PFSK-1 (cell line): ENCODE data around the gene TMEM117.

ENCODE experiments used
- FOXP2 ChIP-seq: optimal IDR thresholded peaks from 2 replicates; pipeline ENCODE3; 2011; ENCODE audit warnings: borderline replicate concordance, control low read depth, inconsistent platforms; ENCODE audit not compliant: insufficient read depth; ENCODE audit errors: extremely low read length, extremely low read depth
- POLR2AphosphoS5 ChIP-seq: IDR thresholded peaks from 2 replicates; pipeline ENCODE4 v1.6.1; 2012; ENCODE audit warnings: low read depth, mild to moderate bottlenecking, control low read depth, low read length, moderate library complexity
- REST ChIP-seq, 2 experiments: IDR thresholded peaks; 2 replicates each; pipeline versions ENCODE4 v1.6.1 to v1.8.0; 2011 to 2012; ENCODE audit warnings: low read depth in 2 of 2, low read length in 2 of 2, control low read depth in 1 of 2, inconsistent platforms in 1 of 2, mild to moderate bottlenecking in 1 of 2, moderate library complexity in 1 of 2; ENCODE audit not compliant: insufficient read depth in 1 of 2
- SIN3A ChIP-seq: IDR thresholded peaks from 2 replicates; pipeline ENCODE4 v1.6.1; 2012; ENCODE audit warnings: mild to moderate bottlenecking, low read length, moderate library complexity, borderline replicate concordance; ENCODE audit not compliant: insufficient read depth
- TAF1 ChIP-seq: IDR thresholded peaks from 2 replicates; pipeline ENCODE4 v1.6.1; 2012; ENCODE audit warnings: low read length, control low read depth, borderline replicate concordance; ENCODE audit not compliant: insufficient read depth

Gene TMEM117

GRCh38 chr12:44317651-44318126, 481.8 kb downstream of the TMEM117 start:
- no peak for TF ChIP-seq REST (IDR thresholded peaks at IDR 0.05; ENCODE audit: insufficient read depth in 1 of 2, low read depth in 2 of 2, low read length in 2 of 2)
- no peak for TF ChIP-seq SIN3A
- no peak for TF ChIP-seq FOXP2
- no peak for TF ChIP-seq POLR2AphosphoS5
- no peak for TF ChIP-seq TAF1

GRCh38 chr12:44331269-44331668, 495.4 kb downstream of the TMEM117 start:
- no peak for TF ChIP-seq SIN3A
- TF ChIP-seq POLR2AphosphoS5 = no peak
- TF ChIP-seq FOXP2 = no peak
- no peak for TF ChIP-seq TAF1
- TF ChIP-seq REST (IDR thresholded peaks at IDR 0.05; ENCODE audit: insufficient read depth in 1 of 2, low read depth in 2 of 2, low read length in 2 of 2) = no peak

- TF ChIP-seq POLR2AphosphoS5 = no peak
- TF ChIP-seq SIN3A = no peak
- TF ChIP-seq TAF1 = no peak
- no peak for TF ChIP-seq FOXP2
These were observed 498.5 kb downstream of the TMEM117 start for GRCh38 chr12:44334347-44334746.

- TF ChIP-seq FOXP2 (no peak), REST (IDR thresholded peaks at IDR 0.05; ENCODE audit: insufficient read depth in 1 of 2, low read depth in 2 of 2, low read length in 2 of 2) (no peak), POLR2AphosphoS5 (no peak), SIN3A (no peak), TAF1 (no peak)
These were observed 499.1 kb downstream of the TMEM117 start for GRCh38 chr12:44335030-44335429.

GRCh38 chr12:44336577-44336976, 500.7 kb downstream of the TMEM117 start:
- TF ChIP-seq SIN3A = no peak
- no peak for TF ChIP-seq TAF1
- TF ChIP-seq POLR2AphosphoS5 = no peak
- no peak for TF ChIP-seq FOXP2

- TF ChIP-seq REST (IDR thresholded peaks at IDR 0.05; ENCODE audit: insufficient read depth in 1 of 2, low read depth in 2 of 2, low read length in 2 of 2) (no peak), SIN3A (no peak), FOXP2 (no peak), TAF1 (no peak), POLR2AphosphoS5 (no peak)
These were observed 506.5 kb downstream of the TMEM117 start for GRCh38 chr12:44342371-44342770.
